Epithelial cell of umbilical artery (primary cell): ENCODE measurements around the gene VWC2. TPM values are rescaled to one million over a fixed set of nuclear protein-coding genes. Genes with fewer than 3 reads are reported as not detected.

ENCODE experiments used
- total RNA-seq: library from RNA; depleted of rRNA; stranded (reverse); fragments of >200 nt; gene quantifications from 2 replicates; pipeline ENCODE4 v1.2.3, GENCODE V29; 2014

Gene VWC2
- total RNA-seq, result not detected in 2 replicates

DNA sequence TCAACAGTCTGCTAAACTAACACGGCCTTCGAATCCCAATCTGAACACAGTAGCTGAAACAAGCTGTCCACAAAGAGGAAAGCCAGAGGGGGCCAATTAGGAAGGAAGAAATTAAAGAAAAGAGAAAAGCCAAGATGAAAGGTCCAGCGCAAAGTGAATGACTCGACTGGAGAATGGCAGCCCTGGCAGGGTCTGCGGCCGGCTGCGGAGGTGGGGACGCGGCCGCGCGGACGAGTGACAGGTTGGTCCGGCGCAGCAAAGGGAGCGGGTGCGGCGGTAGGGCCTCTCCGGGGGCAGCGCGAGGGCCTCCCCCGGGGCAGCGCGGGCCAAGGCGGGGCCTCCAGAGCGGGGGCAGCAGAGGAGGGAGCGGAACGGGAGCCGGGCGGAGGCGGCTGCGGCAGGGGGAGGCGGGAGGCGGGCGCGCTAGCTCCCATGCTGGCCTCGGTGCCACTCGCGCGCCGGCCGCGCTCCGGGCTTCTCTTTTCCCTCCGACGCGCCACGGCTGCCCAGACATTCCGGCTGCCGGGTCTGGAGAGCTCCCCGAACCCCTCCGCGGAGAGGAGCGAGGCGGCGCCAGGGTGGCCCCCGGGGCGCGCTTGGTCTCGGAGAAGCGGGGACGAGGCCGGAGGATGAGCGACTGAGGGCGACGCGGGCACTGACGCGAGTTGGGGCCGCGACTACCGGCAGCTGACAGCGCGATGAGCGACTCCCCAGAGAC, at the start of gene VWC2:
TSS of gene VWC2 (plus strand) at position 421 of the 718 bp plus-strand sequence. CDS start 1,798 bp downstream, outside the sequence.

